Neural crest cell (in vitro differentiated cells): ENCODE measurements around the gene NOTCH1. TPM values are rescaled to one million over a fixed set of nuclear protein-coding genes. Genes with fewer than 3 reads are reported as not detected.
A peak's percentile ranks its signal among the peaks of the same experiment; 100 is the strongest.

Source experiments
- DNase-seq: peaks from one replicate; pipeline ENCODE4 v3.0.0; 2021; ENCODE audit warnings: low read depth, mixed read lengths, low spot score
- H3K27ac Mint-ChIP-seq: one replicate; pipeline ENCODE4 v1.8.0; 2021; ENCODE audit warnings: mild to moderate bottlenecking, mixed read lengths; ENCODE audit not compliant: unreplicated experiment
- H3K27me3 Mint-ChIP-seq: 2 replicates; pipeline ENCODE4 v1.8.0; 2021; ENCODE audit warnings: low read depth, mild to moderate bottlenecking, mixed read lengths
- H3K36me3 Mint-ChIP-seq: 2 replicates; pipeline ENCODE4 v1.8.0; 2021; ENCODE audit warnings: low read depth, mild to moderate bottlenecking, mixed read lengths
- H3K4me1 Mint-ChIP-seq: 2 replicates; pipeline ENCODE4 v1.8.0; 2021; ENCODE audit warnings: mixed read lengths
- H3K4me3 Mint-ChIP-seq: one replicate; pipeline ENCODE4 v1.8.0; 2021; ENCODE audit warnings: mild to moderate bottlenecking, mixed read lengths
- H3K9me3 Mint-ChIP-seq: 2 replicates; pipeline ENCODE4 v1.8.0; 2021; ENCODE audit warnings: mixed read lengths
- total RNA-seq: library from RNA; stranded (reverse); gene quantifications from 2 replicates; pipeline ENCODE4 v1.2.1, GENCODE V29; 2021
- TF ChIP-seq, protein P1 (sequence below): fragments of 200-600 bp; sonication (generic); conservative IDR thresholded peaks from 2 replicates; pipeline ENCODE4 v1.5.0; 2021; ENCODE audit warnings: antibody characterized with exemption, mild to moderate bottlenecking

Gene NOTCH1
- total RNA-seq, 1 donor from 2014 or later, result 99.7 TPM

DNA sequence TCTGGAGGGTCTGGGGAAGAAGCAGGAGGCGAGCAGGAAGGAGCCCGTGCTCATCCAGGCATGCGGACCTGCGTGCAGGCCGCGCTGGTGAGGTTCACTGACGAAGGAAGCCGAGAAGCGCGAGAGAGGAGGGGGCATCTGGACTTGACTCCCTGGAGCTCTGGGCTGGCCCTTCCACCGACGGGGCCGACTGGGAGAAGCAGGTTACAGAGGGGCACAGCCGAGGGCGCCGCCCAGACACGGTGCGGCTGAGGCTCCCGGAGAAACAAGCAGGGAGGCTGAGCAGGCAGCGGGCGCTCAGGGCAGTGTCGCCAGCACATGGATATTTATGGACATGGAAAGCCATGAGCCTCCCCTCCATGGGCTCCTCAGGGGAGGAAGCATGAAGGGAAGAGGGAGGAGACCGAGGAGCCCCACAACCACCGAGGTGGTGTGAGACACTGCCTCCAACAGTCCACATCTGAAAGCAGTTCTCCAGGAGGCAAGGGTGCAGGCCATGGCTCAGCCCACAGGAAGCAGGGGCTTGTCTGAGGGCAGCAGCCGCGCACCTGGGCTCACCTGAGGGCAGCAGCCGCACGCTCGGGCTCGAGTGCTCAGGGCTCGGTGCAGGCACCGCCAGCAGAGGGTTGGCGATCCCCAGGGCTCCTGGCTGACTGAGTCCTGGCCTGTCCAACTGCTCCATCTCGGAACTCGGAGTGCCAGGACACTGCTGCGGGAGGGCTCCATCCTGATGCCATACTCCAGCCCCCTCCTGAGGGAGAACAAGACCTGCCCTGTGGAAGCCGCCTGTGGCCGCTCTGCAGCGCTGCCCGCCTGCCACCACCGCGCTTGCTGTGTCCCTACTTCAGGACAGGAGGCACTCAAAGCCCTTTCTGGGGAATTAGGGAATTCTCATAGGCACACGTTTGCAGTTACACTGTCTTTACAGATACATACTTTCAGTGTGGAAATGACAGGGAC lies 90.5 kb downstream of the NOTCH1 start:
- H3K36me3 Mint-ChIP-seq, result peaks cover 14% of the 10 kb centered on the region
- H3K27ac Mint-ChIP-seq, result no peak overlapping the region
- no peaks in the 10 kb centered on the region for H3K4me1 Mint-ChIP-seq
- H3K27me3 Mint-ChIP-seq, result no peaks in the 10 kb centered on the region
- DNase-seq, result no peak
- H3K4me3 Mint-ChIP-seq, result no peak overlapping the region
- TF ChIP-seq, protein P1, sequence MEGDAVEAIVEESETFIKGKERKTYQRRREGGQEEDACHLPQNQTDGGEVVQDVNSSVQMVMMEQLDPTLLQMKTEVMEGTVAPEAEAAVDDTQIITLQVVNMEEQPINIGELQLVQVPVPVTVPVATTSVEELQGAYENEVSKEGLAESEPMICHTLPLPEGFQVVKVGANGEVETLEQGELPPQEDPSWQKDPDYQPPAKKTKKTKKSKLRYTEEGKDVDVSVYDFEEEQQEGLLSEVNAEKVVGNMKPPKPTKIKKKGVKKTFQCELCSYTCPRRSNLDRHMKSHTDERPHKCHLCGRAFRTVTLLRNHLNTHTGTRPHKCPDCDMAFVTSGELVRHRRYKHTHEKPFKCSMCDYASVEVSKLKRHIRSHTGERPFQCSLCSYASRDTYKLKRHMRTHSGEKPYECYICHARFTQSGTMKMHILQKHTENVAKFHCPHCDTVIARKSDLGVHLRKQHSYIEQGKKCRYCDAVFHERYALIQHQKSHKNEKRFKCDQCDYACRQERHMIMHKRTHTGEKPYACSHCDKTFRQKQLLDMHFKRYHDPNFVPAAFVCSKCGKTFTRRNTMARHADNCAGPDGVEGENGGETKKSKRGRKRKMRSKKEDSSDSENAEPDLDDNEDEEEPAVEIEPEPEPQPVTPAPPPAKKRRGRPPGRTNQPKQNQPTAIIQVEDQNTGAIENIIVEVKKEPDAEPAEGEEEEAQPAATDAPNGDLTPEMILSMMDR, result no peak
- no peaks in the 10 kb centered on the region for H3K9me3 Mint-ChIP-seq

DNA sequence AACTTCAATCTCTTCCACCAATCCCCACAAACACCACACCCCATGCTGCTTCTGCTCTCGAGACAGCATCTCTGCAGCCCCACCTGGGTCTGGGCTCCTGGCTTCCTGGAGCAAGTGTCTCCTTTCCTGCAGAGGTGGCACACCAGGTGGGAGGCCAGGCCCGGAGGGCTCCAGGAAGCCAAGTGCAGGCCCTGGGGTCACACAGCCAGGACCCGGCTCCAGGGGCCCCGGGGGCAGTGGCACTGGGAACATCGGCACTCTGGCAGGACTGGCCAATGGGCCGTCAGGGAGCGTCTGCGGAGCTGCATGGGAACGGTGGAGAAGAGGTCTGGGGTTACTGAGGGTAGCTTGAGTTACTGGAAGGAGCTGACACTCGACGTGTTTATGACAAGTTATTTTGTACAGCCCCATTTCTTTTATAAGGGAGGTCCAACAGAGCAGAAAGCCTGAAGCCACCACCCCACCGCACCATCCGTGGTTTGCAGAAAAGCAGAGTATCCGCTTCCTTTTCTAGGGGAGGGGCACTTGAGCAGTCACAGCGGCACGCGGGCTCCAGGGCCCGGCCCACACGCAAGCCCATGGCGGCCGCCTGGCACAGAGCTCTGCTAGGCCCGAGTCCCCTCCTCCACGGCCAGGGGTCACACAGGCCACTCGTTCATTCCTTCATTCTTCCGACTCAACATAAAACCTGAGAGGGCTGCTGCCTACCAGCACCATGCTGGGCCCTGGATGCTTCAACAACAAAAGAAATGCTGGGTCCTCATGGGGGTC lies 91.6 kb downstream of the NOTCH1 start:
- H3K27me3 Mint-ChIP-seq, result no peaks in the 10 kb centered on the region
- peaks cover 13% of the 10 kb centered on the region for H3K36me3 Mint-ChIP-seq
- H3K27ac Mint-ChIP-seq, result no peak overlapping the region
- H3K4me1 Mint-ChIP-seq, result no peaks in the 10 kb centered on the region
- TF ChIP-seq, protein P1, result no peak
- no peak for DNase-seq
- H3K9me3 Mint-ChIP-seq, result no peaks in the 10 kb centered on the region
- no peak overlapping the region for H3K4me3 Mint-ChIP-seq

DNA sequence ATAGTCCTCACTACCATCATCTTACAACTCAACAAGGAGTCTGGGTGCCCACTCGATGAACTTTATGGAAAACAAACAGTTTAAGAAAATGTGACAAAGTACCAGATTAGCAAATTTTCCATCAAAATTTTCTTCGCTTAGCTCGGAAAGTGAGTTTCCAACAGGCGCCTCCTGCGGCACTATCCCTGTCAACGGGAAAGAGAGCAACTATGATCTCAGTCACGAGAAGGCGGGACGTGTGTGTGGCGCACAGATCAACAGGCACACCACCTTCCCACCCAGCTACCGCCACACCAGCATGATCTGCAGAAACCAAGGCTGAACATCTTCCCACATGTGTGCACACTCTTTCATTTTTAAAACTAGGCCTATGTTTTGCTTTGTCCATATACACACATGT lies 92.5 kb downstream of the NOTCH1 start:
- Mint-ChIP-seq H3K4me1 (no peaks in the 10 kb centered on the region), H3K27ac (no peak overlapping the region), H3K4me3 (no peak overlapping the region), H3K27me3 (no peaks in the 10 kb centered on the region), H3K36me3 (peaks cover 9% of the 10 kb centered on the region), H3K9me3 (no peaks in the 10 kb centered on the region)
- DNase-seq, result no peak
- TF ChIP-seq, protein P1, result no peak

GRCh38 chr9:136451221-136451877 lies 94.5 kb downstream of the NOTCH1 start:
- Mint-ChIP-seq H3K9me3 (no peaks in the 10 kb centered on the region), H3K4me3 (no peak overlapping the region), H3K4me1 (no peaks in the 10 kb centered on the region), H3K27ac (no peak overlapping the region), H3K36me3 (peaks cover 17% of the 10 kb centered on the region), H3K27me3 (no peaks in the 10 kb centered on the region)
- TF ChIP-seq, protein P1, result peak; percentile 21
- DNase-seq, result no peak

DNA sequence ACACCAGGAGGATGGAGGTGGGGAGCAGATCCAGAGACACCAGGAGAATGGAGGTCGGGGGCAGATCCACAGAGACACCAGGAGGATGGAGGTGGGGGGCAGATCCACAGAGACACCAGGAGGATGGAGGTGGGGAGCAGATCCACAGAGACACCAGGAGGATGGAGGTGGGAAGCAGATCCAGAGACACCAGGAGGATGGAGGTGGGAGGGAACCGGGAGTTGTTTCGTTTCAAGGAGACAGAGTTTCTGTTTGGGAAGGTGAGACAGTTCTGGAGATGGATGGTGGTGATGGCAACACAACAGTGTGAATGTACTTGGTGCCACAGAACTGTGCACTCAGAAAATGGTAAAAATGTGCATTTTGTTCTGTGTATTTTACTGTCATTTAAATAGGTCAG lies 97.2 kb downstream of the NOTCH1 start:
- Mint-ChIP-seq H3K27ac (no peak overlapping the region), H3K27me3 (no peaks in the 10 kb centered on the region), H3K4me1 (no peaks in the 10 kb centered on the region), H3K9me3 (no peaks in the 10 kb centered on the region), H3K36me3 (peaks cover 19% of the 10 kb centered on the region), H3K4me3 (no peak overlapping the region)
- TF ChIP-seq, protein P1, result no peak
- DNase-seq, result no peak
